GM12878 (cell line): Measurements from ENCODE around the gene NAV2.

Experiments
- BACH1 ChIP-seq: fragments of 450-650 bp; IDR thresholded peaks from 2 replicates; pipeline ENCODE4 v1.6.1; 2017; ENCODE audit warnings: mild to moderate bottlenecking, borderline replicate concordance
- DPF2 ChIP-seq: fragments of 450-650 bp; IDR thresholded peaks from 2 replicates; pipeline ENCODE4 v1.6.1; 2017; ENCODE audit warnings: mild to moderate bottlenecking
- FOXM1 ChIP-seq: IDR thresholded peaks from 2 replicates; pipeline ENCODE4 v1.6.1; 2012; ENCODE audit warnings: low read depth, mild to moderate bottlenecking, inconsistent platforms, low read length, moderate library complexity
- KAT2A ChIP-seq: conservative IDR thresholded peaks from 2 replicates; pipeline ENCODE4 v1.6.1; 2011; ENCODE audit warnings: low read depth, low read length; ENCODE audit not compliant: control insufficient read depth
- POLR2A ChIP-seq: IDR thresholded peaks from 2 replicates; pipeline ENCODE4 v1.6.1; 2011; ENCODE audit warnings: low read depth, mild to moderate bottlenecking, low read length
- YY1 ChIP-seq: IDR thresholded peaks from 2 replicates; pipeline ENCODE4 v1.6.1; 2011; ENCODE audit warnings: low read depth, mild to moderate bottlenecking, low read length
- ZBTB4 ChIP-seq: fragments of 450-650 bp; formaldehyde crosslinking; IDR thresholded peaks from 2 replicates; pipeline ENCODE4 v1.4.0; 2022; ENCODE audit warnings: mild to moderate bottlenecking, moderate library complexity
- ZNF274 ChIP-seq: IDR thresholded peaks from one replicate; pipeline ENCODE4 v1.8.0; 2011; ENCODE audit not compliant: insufficient read length, insufficient read depth
- TF ChIP-seq, protein P1 (sequence below), 3 experiments: IDR thresholded peaks in 2 of 3; conservative IDR thresholded peaks in 1 of 3; 2 replicates each; pipeline ENCODE4 v1.5.1; 2011; ENCODE audit warnings: low read depth in 3 of 3, low read length in 3 of 3, mild to moderate bottlenecking in 3 of 3, control low read depth in 2 of 3, moderate library complexity in 2 of 3, inconsistent platforms in 1 of 3, mixed read lengths in 1 of 3; ENCODE audit not compliant: control insufficient read depth in 2 of 3, insufficient read depth in 1 of 3; ENCODE audit errors: extremely low read depth in 1 of 3
- TF ChIP-seq, protein P2 (sequence below): fragments of 450-650 bp; IDR thresholded peaks from 2 replicates; pipeline ENCODE4 v1.6.1; 2017; ENCODE audit warnings: mild to moderate bottlenecking

DNA sequence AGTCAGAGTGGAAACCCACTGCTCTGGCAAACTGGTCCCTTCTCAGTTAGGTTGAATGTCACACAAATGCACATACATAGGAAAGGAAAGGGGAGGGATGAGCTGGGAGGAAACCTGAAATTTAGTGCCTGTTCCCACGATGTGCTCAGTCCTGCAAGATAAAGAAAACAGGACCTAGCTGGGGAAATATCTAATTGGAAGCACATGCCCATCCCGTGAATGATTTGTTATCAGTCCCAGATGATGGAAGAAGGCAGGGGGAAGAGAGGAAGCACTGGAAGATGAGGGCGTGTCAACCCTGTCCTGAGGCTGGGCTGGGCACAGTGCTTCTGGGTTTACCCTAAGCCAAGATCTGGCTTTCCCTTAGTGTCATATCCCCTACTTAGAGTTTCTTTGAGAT is 173.9 kb downstream of the NAV2 start:
- TF ChIP-seq ZNF274 (no peak), POLR2A (no peak), YY1 (no peak), BACH1 (no peak), FOXM1 (no peak), DPF2 (no peak), ZBTB4 (CRISPR knock-in tag) (no peak), KAT2A (no peak)
- TF ChIP-seq, protein P1, sequence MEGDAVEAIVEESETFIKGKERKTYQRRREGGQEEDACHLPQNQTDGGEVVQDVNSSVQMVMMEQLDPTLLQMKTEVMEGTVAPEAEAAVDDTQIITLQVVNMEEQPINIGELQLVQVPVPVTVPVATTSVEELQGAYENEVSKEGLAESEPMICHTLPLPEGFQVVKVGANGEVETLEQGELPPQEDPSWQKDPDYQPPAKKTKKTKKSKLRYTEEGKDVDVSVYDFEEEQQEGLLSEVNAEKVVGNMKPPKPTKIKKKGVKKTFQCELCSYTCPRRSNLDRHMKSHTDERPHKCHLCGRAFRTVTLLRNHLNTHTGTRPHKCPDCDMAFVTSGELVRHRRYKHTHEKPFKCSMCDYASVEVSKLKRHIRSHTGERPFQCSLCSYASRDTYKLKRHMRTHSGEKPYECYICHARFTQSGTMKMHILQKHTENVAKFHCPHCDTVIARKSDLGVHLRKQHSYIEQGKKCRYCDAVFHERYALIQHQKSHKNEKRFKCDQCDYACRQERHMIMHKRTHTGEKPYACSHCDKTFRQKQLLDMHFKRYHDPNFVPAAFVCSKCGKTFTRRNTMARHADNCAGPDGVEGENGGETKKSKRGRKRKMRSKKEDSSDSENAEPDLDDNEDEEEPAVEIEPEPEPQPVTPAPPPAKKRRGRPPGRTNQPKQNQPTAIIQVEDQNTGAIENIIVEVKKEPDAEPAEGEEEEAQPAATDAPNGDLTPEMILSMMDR (IDR thresholded peaks at IDR 0.05 in 2 of 3, conservative IDR thresholded peaks at IDR 0.05 in 1 of 3; ENCODE audit: control insufficient read depth in 2 of 3, extremely low read depth in 1 of 3, insufficient read depth in 1 of 3, low read depth in 3 of 3, low read length in 3 of 3) = no peak
- TF ChIP-seq, protein P2, sequence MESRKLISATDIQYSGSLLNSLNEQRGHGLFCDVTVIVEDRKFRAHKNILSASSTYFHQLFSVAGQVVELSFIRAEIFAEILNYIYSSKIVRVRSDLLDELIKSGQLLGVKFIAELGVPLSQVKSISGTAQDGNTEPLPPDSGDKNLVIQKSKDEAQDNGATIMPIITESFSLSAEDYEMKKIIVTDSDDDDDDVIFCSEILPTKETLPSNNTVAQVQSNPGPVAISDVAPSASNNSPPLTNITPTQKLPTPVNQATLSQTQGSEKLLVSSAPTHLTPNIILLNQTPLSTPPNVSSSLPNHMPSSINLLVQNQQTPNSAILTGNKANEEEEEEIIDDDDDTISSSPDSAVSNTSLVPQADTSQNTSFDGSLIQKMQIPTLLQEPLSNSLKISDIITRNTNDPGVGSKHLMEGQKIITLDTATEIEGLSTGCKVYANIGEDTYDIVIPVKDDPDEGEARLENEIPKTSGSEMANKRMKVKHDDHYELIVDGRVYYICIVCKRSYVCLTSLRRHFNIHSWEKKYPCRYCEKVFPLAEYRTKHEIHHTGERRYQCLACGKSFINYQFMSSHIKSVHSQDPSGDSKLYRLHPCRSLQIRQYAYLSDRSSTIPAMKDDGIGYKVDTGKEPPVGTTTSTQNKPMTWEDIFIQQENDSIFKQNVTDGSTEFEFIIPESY = no peak
